Testis (tissue), 3 donors: Measurements from ENCODE around the gene OXNAD1. TPM values are rescaled to one million over a fixed set of nuclear protein-coding genes. Genes with fewer than 3 reads are reported as not detected.

Source experiments
- DNase-seq: peaks from one replicate; pipeline ENCODE4 v3.0.0-alpha.2; 2019
- H3K27ac ChIP-seq, 2 donors: fragments of 200-600 bp; sonication (generic); one replicate each; pipeline ENCODE4 v1.5.1; 2019
- H3K27me3 ChIP-seq: fragments of 200-600 bp; sonication (generic); one replicate; pipeline ENCODE4 v1.5.1; 2019
- H3K36me3 ChIP-seq: fragments of 200-600 bp; sonication (generic); one replicate; pipeline ENCODE4 v1.5.1; 2017; ENCODE audit warnings: low read depth; ENCODE audit errors: missing control alignments
- H3K4me1 ChIP-seq: fragments of 200-600 bp; sonication (generic); one replicate; pipeline ENCODE4 v1.5.1; 2019
- H3K4me3 ChIP-seq, 2 donors: fragments of 200-600 bp; sonication (generic); one replicate each; pipeline ENCODE4 v1.5.1; 2017 to 2019
- H3K9me3 ChIP-seq: fragments of 200-600 bp; sonication (generic); one replicate; pipeline ENCODE4 v1.5.1; 2017
- POLR2A ChIP-seq: fragments of 450-650 bp; IDR thresholded peaks from one replicate; pipeline ENCODE4 v1.6.1; 2017; ENCODE audit warnings: antibody characterized with exemption, mild to moderate bottlenecking, moderate library complexity
- WGBS, 2 donors: methylation state at CpG; one replicate each; pipeline ENCODE4 v1.1.5; 2018; 5-methylcytosine and 5-hydroxymethylcytosine counted together
- intact Hi-C: fragments of 100-400 bp; cut with DNase I; formaldehyde crosslinking; loops from one replicate; pipeline ENCODE4 v1.15.1; 2023; ENCODE audit warnings: low total_unique reads
- polyA plus RNA-seq: library from polyadenylated mRNA; stranded (reverse); fragments of 350-450 nt; fragmentation: Illumina TruSeq; extraction: RNeasy Lipid Tissue Mini Kit (QIAGEN cat#74804); gene quantifications from one replicate; pipeline ENCODE4 v1.2.3, GENCODE V29; 2014; ENCODE audit warnings: low read depth, low replicate concordance; ENCODE audit not compliant: insufficient read depth
- total RNA-seq, 2 donors: library from RNA; depleted of rRNA; stranded (reverse); fragments of >200 nt; gene quantifications; one replicate each; pipeline ENCODE4 v1.2.3, GENCODE V29; 2016
- TF ChIP-seq, protein P1 (sequence below), 3 experiments: fragments of 450-650 bp in 2 of 3; fragments of 200-600 bp in 1 of 3; sonication (generic) in 1 of 3; IDR thresholded peaks; one replicate each; pipeline ENCODE4 v1.5.1; 2016 to 2019; ENCODE audit warnings: antibody characterized with exemption in 3 of 3, mild to moderate bottlenecking in 2 of 3, moderate library complexity in 1 of 3

Gene OXNAD1
- total and polyA plus RNA-seq, 3 donors from 2014 or later = 11.8 to 31.2 (median 27.3) TPM

- intact Hi-C loops = no loop called here
- Histone ChIP-seq H3K4me1 (no peaks in the 10 kb centered on the region), H3K9me3 (no peaks in the 10 kb centered on the region), H3K27ac (no peak overlapping the region), H3K36me3 (no peaks in the 10 kb centered on the region), H3K4me3 (no peak overlapping the region), H3K27me3 (no peaks in the 10 kb centered on the region)
- TF ChIP-seq, protein P1, sequence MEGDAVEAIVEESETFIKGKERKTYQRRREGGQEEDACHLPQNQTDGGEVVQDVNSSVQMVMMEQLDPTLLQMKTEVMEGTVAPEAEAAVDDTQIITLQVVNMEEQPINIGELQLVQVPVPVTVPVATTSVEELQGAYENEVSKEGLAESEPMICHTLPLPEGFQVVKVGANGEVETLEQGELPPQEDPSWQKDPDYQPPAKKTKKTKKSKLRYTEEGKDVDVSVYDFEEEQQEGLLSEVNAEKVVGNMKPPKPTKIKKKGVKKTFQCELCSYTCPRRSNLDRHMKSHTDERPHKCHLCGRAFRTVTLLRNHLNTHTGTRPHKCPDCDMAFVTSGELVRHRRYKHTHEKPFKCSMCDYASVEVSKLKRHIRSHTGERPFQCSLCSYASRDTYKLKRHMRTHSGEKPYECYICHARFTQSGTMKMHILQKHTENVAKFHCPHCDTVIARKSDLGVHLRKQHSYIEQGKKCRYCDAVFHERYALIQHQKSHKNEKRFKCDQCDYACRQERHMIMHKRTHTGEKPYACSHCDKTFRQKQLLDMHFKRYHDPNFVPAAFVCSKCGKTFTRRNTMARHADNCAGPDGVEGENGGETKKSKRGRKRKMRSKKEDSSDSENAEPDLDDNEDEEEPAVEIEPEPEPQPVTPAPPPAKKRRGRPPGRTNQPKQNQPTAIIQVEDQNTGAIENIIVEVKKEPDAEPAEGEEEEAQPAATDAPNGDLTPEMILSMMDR (IDR thresholded peaks at IDR 0.05) = no peak
- WGBS, 2 donors = 98 to 99% methylated on average over 3 of the region's 3 CpGs
- no peak for DNase-seq
These were observed 66.4 kb downstream of the OXNAD1 start for GRCh38 chr3:16331319-16331883.

DNA sequence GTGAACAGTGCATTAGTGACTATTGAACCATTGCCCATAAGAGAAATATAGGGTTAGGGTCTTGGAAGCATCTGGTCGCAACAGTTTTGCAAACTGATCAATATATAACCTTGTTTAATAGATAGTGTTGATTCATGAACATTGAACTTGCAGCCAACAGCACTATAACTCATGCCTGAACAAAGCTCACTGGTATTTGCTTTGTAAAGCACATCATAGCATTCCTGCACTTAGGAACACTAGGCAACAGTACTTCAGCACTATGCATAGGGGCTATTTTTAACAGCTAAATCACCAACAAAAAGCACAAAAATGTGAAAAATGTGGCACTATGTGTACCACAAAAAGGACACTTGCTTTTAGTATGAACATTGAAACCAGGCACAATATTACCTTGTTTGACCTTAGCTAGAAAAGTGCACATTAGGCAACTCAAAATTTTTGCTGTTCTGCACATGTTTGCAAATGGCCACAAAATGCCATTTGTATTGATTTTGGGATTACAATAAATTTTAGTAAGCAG is 68.0 kb downstream of the OXNAD1 start:
- H3K9me3 ChIP-seq = no peaks in the 10 kb centered on the region
- DNase-seq = no peak
- intact Hi-C loops = no loop called here
- H3K36me3 ChIP-seq = no peaks in the 10 kb centered on the region
- no peak for TF ChIP-seq POLR2A
- TF ChIP-seq, protein P1 (IDR thresholded peaks at IDR 0.05) = no peak
- no peak overlapping the region for H3K27ac ChIP-seq
- WGBS, 2 donors = 68 to 76% methylated on average over 1 of the region's 1 CpG
- no peaks in the 10 kb centered on the region for H3K27me3 ChIP-seq
- H3K4me1 ChIP-seq = peaks cover 3% of the 10 kb centered on the region
- no peak overlapping the region for H3K4me3 ChIP-seq

- intact Hi-C loops = no loop called here
- Histone ChIP-seq H3K27me3 (no peaks in the 10 kb centered on the region), H3K9me3 (no peaks in the 10 kb centered on the region), H3K36me3 (no peaks in the 10 kb centered on the region), H3K27ac (no peak overlapping the region), H3K4me1 (peaks cover 12% of the 10 kb centered on the region), H3K4me3 (no peak overlapping the region)
- WGBS, 2 donors = 76 to 77% methylated on average over 4 of the region's 4 CpGs
- DNase-seq = no peak
- TF ChIP-seq POLR2A = no peak
- TF ChIP-seq, protein P1 (IDR thresholded peaks at IDR 0.05) = no peak
These were observed 69.9 kb downstream of the OXNAD1 start for GRCh38 chr3:16334909-16335308.

GRCh38 chr3:16335333-16335732 is 70.3 kb downstream of the OXNAD1 start:
- Histone ChIP-seq H3K27me3 (no peaks in the 10 kb centered on the region), H3K27ac (no peak overlapping the region), H3K4me1 (peaks cover 12% of the 10 kb centered on the region), H3K4me3 (no peak overlapping the region), H3K36me3 (no peaks in the 10 kb centered on the region), H3K9me3 (no peaks in the 10 kb centered on the region)
- no peak for DNase-seq
- TF ChIP-seq, protein P1 (IDR thresholded peaks at IDR 0.05) = no peak
- no peak for TF ChIP-seq POLR2A
- intact Hi-C loops = no loop called here
- WGBS, 2 donors = 82 to 86% methylated on average over 5 of the region's 5 CpGs
